Trophoblast cell (in vitro differentiated cells and primary cell): Measurements from ENCODE around the gene ZFYVE28.

Experiments used
- DNase-seq, 2 donors: peaks; one replicate each; pipeline ENCODE4 v3.0.0-alpha.2; 2016
- H2AFZ ChIP-seq: 2 replicates; pipeline ENCODE4 v1.6.1; 2013; ENCODE audit warnings: low read length, moderate library complexity, mild to moderate bottlenecking; ENCODE audit not compliant: insufficient read depth, poor library complexity
- H2AK5ac ChIP-seq: 2 replicates; pipeline ENCODE4 v1.6.1; 2013; ENCODE audit warnings: mild to moderate bottlenecking, low read length
- H2BK120ac ChIP-seq: 2 replicates; pipeline ENCODE4 v1.6.1; 2013; ENCODE audit warnings: low read length, mild to moderate bottlenecking, moderate library complexity; ENCODE audit not compliant: insufficient read depth, poor library complexity
- H2BK12ac ChIP-seq: 2 replicates; pipeline ENCODE4 v1.6.1; 2013; ENCODE audit warnings: mild to moderate bottlenecking, low read length, moderate library complexity
- H2BK5ac ChIP-seq: 2 replicates; pipeline ENCODE4 v1.6.1; 2013; ENCODE audit warnings: low read length, low read depth, moderate library complexity, mild to moderate bottlenecking; ENCODE audit not compliant: poor library complexity
- H3K14ac ChIP-seq: 2 replicates; pipeline ENCODE4 v1.6.1; 2013; ENCODE audit warnings: mild to moderate bottlenecking, low read length
- H3K18ac ChIP-seq: 2 replicates; pipeline ENCODE4 v1.6.1; 2013; ENCODE audit warnings: mild to moderate bottlenecking, low read length
- H3K23ac ChIP-seq: 2 replicates; pipeline ENCODE4 v1.6.1; 2013; ENCODE audit warnings: low read length
- H3K27ac ChIP-seq: 2 replicates; pipeline ENCODE4 v1.5.1; 2013; ENCODE audit warnings: low read depth, mild to moderate bottlenecking, inconsistent platforms, low read length, moderate library complexity
- H3K27me3 ChIP-seq: 2 replicates; pipeline ENCODE4 v1.6.1; 2013; ENCODE audit warnings: inconsistent platforms, mild to moderate bottlenecking, low read length, moderate library complexity; ENCODE audit not compliant: insufficient read depth
- H3K36me3 ChIP-seq, 2 experiments: 1 replicate in 1 of 2; 2 replicates in 1 of 2; pipeline ENCODE4 v1.6.1; 2013; ENCODE audit warnings: low read length in 2 of 2, mild to moderate bottlenecking in 2 of 2, moderate library complexity in 1 of 2; ENCODE audit not compliant: insufficient read depth in 2 of 2, control insufficient read depth in 1 of 2
- H3K4ac ChIP-seq: 2 replicates; pipeline ENCODE4 v1.6.1; 2013; ENCODE audit warnings: low read depth, mild to moderate bottlenecking, low read length, moderate library complexity
- H3K4me1 ChIP-seq, 2 experiments: 1 replicate in 1 of 2; 2 replicates in 1 of 2; pipeline ENCODE4 v1.6.1; 2013; ENCODE audit warnings: low read length in 2 of 2, mild to moderate bottlenecking in 2 of 2, moderate library complexity in 1 of 2; ENCODE audit not compliant: insufficient read depth in 2 of 2, control insufficient read depth in 1 of 2
- H3K4me2 ChIP-seq: 2 replicates; pipeline ENCODE4 v1.6.1; 2013; ENCODE audit warnings: inconsistent platforms, mild to moderate bottlenecking, low read length, moderate library complexity
- H3K4me3 ChIP-seq: 2 replicates; pipeline ENCODE4 v1.5.1; 2013; ENCODE audit warnings: mild to moderate bottlenecking, low read depth, low read length, inconsistent platforms
- H3K79me1 ChIP-seq: one replicate; pipeline ENCODE4 v1.6.1; 2013; ENCODE audit warnings: low read length
- H3K79me2 ChIP-seq: 2 replicates; pipeline ENCODE4 v1.6.1; 2013; ENCODE audit warnings: low read length, mild to moderate bottlenecking; ENCODE audit not compliant: control insufficient read depth, insufficient read depth, poor library complexity
- H3K9ac ChIP-seq: 2 replicates; pipeline ENCODE4 v1.6.1; 2013; ENCODE audit warnings: mild to moderate bottlenecking, low read length
- H3K9me3 ChIP-seq: 2 replicates; pipeline ENCODE4 v1.6.1; 2013; ENCODE audit warnings: low read depth, mild to moderate bottlenecking, control low read depth, inconsistent platforms, low read length; ENCODE audit not compliant: insufficient read depth
- H4K12ac ChIP-seq: 2 replicates; pipeline ENCODE4 v1.6.1; 2013; ENCODE audit warnings: low read depth, mild to moderate bottlenecking, low read length, moderate library complexity
- H4K8ac ChIP-seq: 2 replicates; pipeline ENCODE4 v1.6.1; 2013; ENCODE audit warnings: low read depth, mild to moderate bottlenecking, low read length, moderate library complexity
- H4K91ac ChIP-seq: one replicate; pipeline ENCODE4 v1.6.1; 2013; ENCODE audit warnings: low read depth, mild to moderate bottlenecking, low read length, moderate library complexity
- WGBS: extraction: QIAGEN DNeasy Blood & Tissue Kit; methylation state at CpG from one replicate; pipeline ENCODE4 v1.1.7; 2013; ENCODE audit warnings: missing lambda C conversion rate; ENCODE audit not compliant: insufficient read length, insufficient coverage; ENCODE audit errors: extremely low coverage; 5-methylcytosine and 5-hydroxymethylcytosine counted together

Gene ZFYVE28

DNA sequence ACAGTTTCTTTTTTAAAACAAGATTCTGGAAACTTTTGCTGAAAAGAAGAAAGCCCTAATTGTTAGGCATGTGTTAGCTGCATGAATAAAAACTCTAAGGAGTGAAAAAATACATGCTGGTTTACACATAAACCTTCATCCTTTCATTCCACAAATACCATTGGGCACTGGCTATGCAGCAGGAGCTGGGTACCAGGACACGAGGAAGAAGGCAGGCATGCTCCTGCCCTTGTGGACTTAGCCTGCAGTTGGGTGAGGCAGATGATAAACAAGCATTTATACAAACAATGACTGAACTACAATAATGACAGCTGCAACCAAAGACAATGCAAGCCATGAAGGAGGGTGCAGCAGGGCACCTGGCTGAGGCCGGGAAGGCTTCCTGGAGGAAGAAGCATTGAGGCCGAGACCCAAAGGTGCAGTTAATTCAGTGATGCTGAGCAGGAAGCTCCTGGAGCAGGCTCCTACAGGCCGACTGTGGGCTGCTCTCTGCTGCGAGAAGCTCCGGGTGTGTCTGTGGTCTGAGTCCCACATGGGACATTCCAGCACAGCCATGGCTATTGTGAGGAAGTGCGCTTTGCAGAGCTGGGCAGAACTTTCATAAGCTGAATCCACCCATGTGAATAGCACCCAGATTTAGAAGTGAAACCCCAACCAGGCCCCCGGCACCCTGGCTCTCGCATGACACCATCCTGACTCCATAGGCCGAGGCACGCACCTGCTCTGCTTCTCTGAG lies 112.5 kb downstream of the ZFYVE28 start:
- H2AK5ac ChIP-seq = no peak overlapping the region
- WGBS = no CpG with 5 or more reads among the region's 11 CpGs

DNA sequence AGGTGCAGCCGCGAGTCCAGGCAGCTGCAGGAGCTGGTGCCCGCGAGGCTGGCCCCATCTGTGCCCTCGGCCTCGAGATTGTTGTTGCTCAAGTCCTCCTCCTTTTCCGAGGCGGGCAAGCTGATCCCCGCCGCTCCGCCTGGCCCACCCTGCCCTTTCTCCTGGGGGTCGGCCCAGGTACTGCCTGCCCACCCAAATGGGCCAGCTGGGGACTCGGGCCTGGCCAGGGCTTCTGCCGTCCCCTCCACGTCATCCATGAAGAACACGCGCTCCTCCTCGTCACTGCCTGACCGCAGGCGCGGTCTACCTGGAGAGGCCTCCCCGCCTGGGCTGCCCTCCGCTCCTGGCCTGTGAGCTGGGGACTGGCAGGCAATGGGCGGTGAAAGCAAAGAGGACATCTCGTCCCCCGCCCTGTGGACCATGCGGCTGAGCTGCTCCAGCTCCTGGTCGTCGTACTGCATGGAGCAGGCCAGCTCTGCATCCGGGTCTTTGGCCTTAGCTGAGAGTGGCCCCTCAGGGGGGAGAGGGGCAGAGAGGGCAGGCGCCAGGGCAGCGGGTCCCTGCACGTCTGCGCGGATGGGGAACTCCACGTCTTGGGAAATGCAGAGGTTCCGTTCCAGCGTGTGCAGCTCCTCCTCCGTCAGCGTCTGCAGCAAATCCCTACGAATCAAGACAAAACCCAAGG lies 113.4 kb downstream of the ZFYVE28 start:
- no peaks in the 10 kb centered on the region for H3K36me3 ChIP-seq
- DNase-seq = no peak
- WGBS = no CpG with 5 or more reads among the region's 41 CpGs

More for the DNA sequence above, 112.5 kb downstream of the ZFYVE28 start:
- Histone ChIP-seq H3K27ac (no peak overlapping the region), H4K12ac (no peak overlapping the region), H3K4me1 (no peaks in the 10 kb centered on the region), H4K91ac (no peak overlapping the region), H3K14ac (no peak overlapping the region), H3K27me3 (no peaks in the 10 kb centered on the region), H3K4ac (no peak overlapping the region), H2BK5ac (no peak overlapping the region), H4K8ac (no peak overlapping the region), H3K9ac (no peak overlapping the region), H3K23ac (no peak overlapping the region), H3K4me2 (no peak overlapping the region), H3K9me3 (peaks cover 20% of the 10 kb centered on the region), H3K36me3 (no peaks in the 10 kb centered on the region), H3K79me2 (no peaks in the 10 kb centered on the region), H2AFZ (no peak overlapping the region), H3K4me3 (no peak overlapping the region), H2BK12ac (no peak overlapping the region), H3K18ac (no peak overlapping the region), H2BK120ac (no peak overlapping the region), H3K79me1 (no peaks in the 10 kb centered on the region)
- peak in 1 of 2 donors; percentile 48 for DNase-seq

DNA sequence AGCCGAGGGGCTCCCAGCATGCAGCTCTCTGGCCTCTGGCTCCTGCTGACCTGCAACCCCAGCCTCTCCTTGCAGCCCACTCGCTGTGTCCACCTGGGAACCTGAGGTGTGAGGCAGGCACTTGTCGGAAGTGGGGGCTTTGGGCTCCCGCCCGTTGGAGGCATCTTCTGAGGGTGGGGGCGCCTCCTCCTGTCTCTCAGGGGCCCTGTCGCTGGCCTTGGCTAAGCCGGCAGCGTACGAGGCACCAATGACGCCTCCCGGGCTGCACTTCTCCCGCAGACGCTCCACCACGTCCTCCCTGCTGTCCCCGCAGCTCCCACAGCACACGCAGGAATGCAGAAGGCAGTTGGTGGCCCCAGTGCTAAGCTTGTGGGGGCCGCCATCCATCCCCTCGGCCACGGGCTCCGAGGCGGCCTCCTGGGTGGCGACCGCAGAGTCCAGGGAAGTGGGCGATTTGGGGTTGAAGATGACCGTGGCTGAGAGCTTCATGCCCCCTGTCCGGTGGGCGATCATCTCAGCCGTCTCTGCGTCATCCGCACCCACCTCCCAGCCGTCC lies 114.0 kb downstream of the ZFYVE28 start:
- H3K4ac ChIP-seq = no peak overlapping the region
- H3K23ac ChIP-seq = no peak overlapping the region
- H3K4me3 ChIP-seq = no peak overlapping the region
- H3K27me3 ChIP-seq = no peaks in the 10 kb centered on the region
- H3K9me3 ChIP-seq = peaks cover 20% of the 10 kb centered on the region
- no peaks in the 10 kb centered on the region for H3K36me3 ChIP-seq
- no peak overlapping the region for H4K91ac ChIP-seq
- WGBS = no CpG with 5 or more reads among the region's 32 CpGs
- no peak overlapping the region for H4K8ac ChIP-seq
- H3K9ac ChIP-seq = no peak overlapping the region
- H3K4me1 ChIP-seq = no peaks in the 10 kb centered on the region
- no peak overlapping the region for H2BK12ac ChIP-seq
- no peak overlapping the region for H3K18ac ChIP-seq
- DNase-seq = no peak
- H3K4me2 ChIP-seq = no peak overlapping the region
- H3K14ac ChIP-seq = no peak overlapping the region
- no peak overlapping the region for H3K27ac ChIP-seq
- no peak overlapping the region for H2AK5ac ChIP-seq
- H2BK5ac ChIP-seq = no peak overlapping the region
- H4K12ac ChIP-seq = no peak overlapping the region
- no peaks in the 10 kb centered on the region for H3K79me2 ChIP-seq
- no peak overlapping the region for H2AFZ ChIP-seq
- no peaks in the 10 kb centered on the region for H3K79me1 ChIP-seq
- H2BK120ac ChIP-seq = no peak overlapping the region

More for the DNA sequence above, 113.4 kb downstream of the ZFYVE28 start:
- no peak overlapping the region for H3K23ac ChIP-seq
- no peaks in the 10 kb centered on the region for H3K27me3 ChIP-seq
- H3K27ac ChIP-seq = no peak overlapping the region
- H3K4me3 ChIP-seq = no peak overlapping the region
- H3K4me2 ChIP-seq = no peak overlapping the region
- no peak overlapping the region for H2BK5ac ChIP-seq
- H4K12ac ChIP-seq = no peak overlapping the region
- H2BK120ac ChIP-seq = no peak overlapping the region
- H3K9me3 ChIP-seq = peaks cover 20% of the 10 kb centered on the region
- H4K91ac ChIP-seq = no peak overlapping the region
- H3K18ac ChIP-seq = no peak overlapping the region
- H4K8ac ChIP-seq = no peak overlapping the region
- H3K79me1 ChIP-seq = no peaks in the 10 kb centered on the region
- no peaks in the 10 kb centered on the region for H3K79me2 ChIP-seq
- no peak overlapping the region for H3K14ac ChIP-seq
- no peak overlapping the region for H2AFZ ChIP-seq
- H3K4me1 ChIP-seq = no peaks in the 10 kb centered on the region
- no peak overlapping the region for H2BK12ac ChIP-seq
- no peak overlapping the region for H3K4ac ChIP-seq
- H3K9ac ChIP-seq = no peak overlapping the region
- no peak overlapping the region for H2AK5ac ChIP-seq

DNA sequence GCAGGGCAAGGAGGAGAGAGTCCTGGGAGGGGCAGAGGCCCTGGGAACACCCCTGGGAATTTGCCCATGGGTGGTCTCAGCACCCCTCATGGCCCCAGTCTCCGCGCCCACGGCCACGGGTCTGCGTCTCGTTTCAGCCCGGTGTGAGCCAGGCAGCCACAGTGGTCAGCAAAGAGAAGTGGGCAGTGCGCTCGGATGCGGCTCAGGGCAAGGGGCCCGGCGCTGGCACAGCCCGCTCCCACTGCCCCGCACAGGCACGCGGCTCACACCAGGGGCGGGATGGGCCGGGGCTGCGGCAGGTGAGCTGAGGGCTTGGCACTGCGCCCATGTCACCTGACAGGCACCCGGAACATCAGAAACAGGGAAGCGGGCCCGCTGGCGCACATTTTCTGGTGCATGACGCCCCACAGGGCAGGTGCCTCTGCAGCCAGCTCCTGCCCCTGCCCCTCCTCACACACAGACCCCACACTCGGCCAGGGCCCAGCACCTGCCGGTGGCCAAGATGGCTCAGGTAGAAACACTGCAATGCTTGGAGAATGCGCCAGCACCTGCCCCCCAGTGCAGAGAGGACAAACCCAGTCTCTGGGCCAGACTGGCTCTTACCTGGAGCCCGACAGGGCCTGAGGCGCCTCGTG lies 114.6 kb downstream of the ZFYVE28 start:
- Histone ChIP-seq H2BK120ac (no peak overlapping the region), H3K4me3 (no peak overlapping the region), H3K4ac (no peak overlapping the region), H2AFZ (no peak overlapping the region), H3K79me2 (no peaks in the 10 kb centered on the region), H3K36me3 (no peaks in the 10 kb centered on the region), H3K27ac (no peak overlapping the region), H3K14ac (no peak overlapping the region), H2BK12ac (no peak overlapping the region), H2AK5ac (no peak overlapping the region), H3K18ac (no peak overlapping the region), H3K4me2 (no peak overlapping the region), H3K23ac (no peak overlapping the region), H4K12ac (no peak overlapping the region), H3K4me1 (no peaks in the 10 kb centered on the region), H4K8ac (no peak overlapping the region), H3K9me3 (peaks cover 20% of the 10 kb centered on the region), H3K27me3 (no peaks in the 10 kb centered on the region), H3K9ac (no peak overlapping the region), H3K79me1 (no peaks in the 10 kb centered on the region), H4K91ac (no peak overlapping the region), H2BK5ac (no peak overlapping the region)
- no CpG with 5 or more reads among the region's 31 CpGs for WGBS
- DNase-seq = no peak
